ENCODE measurements around the gene GRIA2. TPM values are rescaled to one million over a fixed set of nuclear protein-coding genes. Genes with fewer than 3 reads are reported as not detected.
"Not testable (repeated sequence)": the region's sequence is repeated elsewhere in the genome, so short reads cannot be mapped to it uniquely, and the experiment has no call there.

GRIA2 gene
- total RNA-seq, 1 experiment from 2014 or later = 0.32 TPM

GRCh38 chr4:157246964-157247363 is 26.4 kb downstream of the GRIA2 start:
- no TSS peak for BruUV-seq (replicated peaks)
- no peaks in the 10 kb centered on the region for H3K36me3 ChIP-seq (ENCODE audit: insufficient read depth, low read length, poor library complexity, severe bottlenecking)
- H3K9me3 ChIP-seq (ENCODE audit: low read depth, low read length, poor library complexity, severe bottlenecking) = no peaks in the 10 kb centered on the region
- no peak overlapping the region for H3K4me3 ChIP-seq (ENCODE audit: low read depth, low read length, poor library complexity, severe bottlenecking)
- H3K4me1 ChIP-seq (ENCODE audit: insufficient read depth, low read length, poor library complexity, severe bottlenecking) = no peaks in the 10 kb centered on the region
- TF ChIP-seq, protein P1, sequence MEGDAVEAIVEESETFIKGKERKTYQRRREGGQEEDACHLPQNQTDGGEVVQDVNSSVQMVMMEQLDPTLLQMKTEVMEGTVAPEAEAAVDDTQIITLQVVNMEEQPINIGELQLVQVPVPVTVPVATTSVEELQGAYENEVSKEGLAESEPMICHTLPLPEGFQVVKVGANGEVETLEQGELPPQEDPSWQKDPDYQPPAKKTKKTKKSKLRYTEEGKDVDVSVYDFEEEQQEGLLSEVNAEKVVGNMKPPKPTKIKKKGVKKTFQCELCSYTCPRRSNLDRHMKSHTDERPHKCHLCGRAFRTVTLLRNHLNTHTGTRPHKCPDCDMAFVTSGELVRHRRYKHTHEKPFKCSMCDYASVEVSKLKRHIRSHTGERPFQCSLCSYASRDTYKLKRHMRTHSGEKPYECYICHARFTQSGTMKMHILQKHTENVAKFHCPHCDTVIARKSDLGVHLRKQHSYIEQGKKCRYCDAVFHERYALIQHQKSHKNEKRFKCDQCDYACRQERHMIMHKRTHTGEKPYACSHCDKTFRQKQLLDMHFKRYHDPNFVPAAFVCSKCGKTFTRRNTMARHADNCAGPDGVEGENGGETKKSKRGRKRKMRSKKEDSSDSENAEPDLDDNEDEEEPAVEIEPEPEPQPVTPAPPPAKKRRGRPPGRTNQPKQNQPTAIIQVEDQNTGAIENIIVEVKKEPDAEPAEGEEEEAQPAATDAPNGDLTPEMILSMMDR (conservative IDR thresholded peaks at IDR 0.05; ENCODE audit: low read depth, low read length) = no peak
- no peak for TF ChIP-seq EZH2 (IDR thresholded peaks at IDR 0.05; ENCODE audit: borderline replicate concordance, low read depth, low read length, poor library complexity, severe bottlenecking)
- CTCF ChIA-PET = no interaction called here
- POLR2A ChIA-PET (ENCODE audit: low non-redundant PET) = no interaction called here
- DNase-seq (ENCODE audit: low spot score) = no peak
- H3K27ac ChIP-seq (ENCODE audit: low read depth, low read length, poor library complexity, severe bottlenecking) = no peak overlapping the region
- intact Hi-C loops (cut with micrococcal nuclease; ENCODE audit: unreplicated experiment) = no loop called here
- no peaks in the 10 kb centered on the region for H3K27me3 ChIP-seq (replicated peaks; ENCODE audit: insufficient read depth, low read depth, low read length, poor library complexity)

GRCh38 chr4:157258165-157258564 is 37.6 kb downstream of the GRIA2 start:
- POLR2A ChIA-PET (ENCODE audit: low non-redundant PET); H3K9me3 ChIP-seq (ENCODE audit: low read depth, low read length, poor library complexity, severe bottlenecking); H3K4me1 ChIP-seq (ENCODE audit: insufficient read depth, low read length, poor library complexity, severe bottlenecking); CTCF ChIA-PET; BruUV-seq (replicated peaks); H3K27me3 ChIP-seq (replicated peaks; ENCODE audit: insufficient read depth, low read depth, low read length, poor library complexity); intact Hi-C loops (cut with micrococcal nuclease; ENCODE audit: unreplicated experiment); H3K4me3 ChIP-seq (ENCODE audit: low read depth, low read length, poor library complexity, severe bottlenecking); H3K27ac ChIP-seq (ENCODE audit: low read depth, low read length, poor library complexity, severe bottlenecking); H3K36me3 ChIP-seq (ENCODE audit: insufficient read depth, low read length, poor library complexity, severe bottlenecking): not testable (repeated sequence)
- peak; percentile 3 for DNase-seq (ENCODE audit: low spot score)

DNA sequence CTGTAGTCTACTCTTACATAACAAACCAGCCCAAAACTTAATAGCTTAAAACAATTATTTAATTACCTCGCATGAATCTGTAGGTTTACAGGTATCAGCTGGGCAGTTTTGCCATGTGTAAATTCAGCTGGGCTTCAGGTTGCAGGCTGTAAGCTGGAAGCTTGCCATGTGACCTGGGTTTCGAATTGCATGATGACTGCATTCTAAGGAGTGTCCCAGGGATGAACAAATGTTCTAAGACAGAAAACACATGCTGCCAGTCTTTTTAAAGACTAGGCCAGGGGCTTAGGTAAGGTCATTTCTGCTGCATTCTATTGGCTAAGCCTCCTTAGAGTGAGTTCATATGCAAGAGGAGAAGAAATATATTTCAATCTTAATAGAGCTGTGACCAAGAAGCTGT is 44.8 kb downstream of the GRIA2 start:
- POLR2A ChIA-PET (ENCODE audit: low non-redundant PET) = no interaction called here

DNA sequence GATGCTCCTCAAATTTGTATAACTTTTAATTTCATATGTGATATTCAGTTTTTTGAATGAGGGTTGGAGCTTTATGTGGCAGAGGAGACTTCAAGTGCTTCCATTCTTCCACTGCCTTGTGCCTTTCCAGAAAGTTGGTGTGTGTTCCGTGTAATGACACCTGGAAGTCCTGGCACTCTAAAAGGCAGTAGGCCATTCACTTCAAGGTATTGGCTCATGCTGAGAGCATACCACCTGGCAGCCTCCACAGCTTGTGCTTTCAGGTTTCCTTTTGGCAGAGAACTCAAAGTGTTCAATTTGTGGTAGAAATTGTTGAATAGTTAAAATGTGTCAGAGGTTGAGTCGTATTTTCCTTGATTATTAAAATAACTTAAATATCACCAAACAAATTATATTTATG is 49.6 kb downstream of the GRIA2 start:
- no peak for TF ChIP-seq EZH2 (IDR thresholded peaks at IDR 0.05; ENCODE audit: borderline replicate concordance, low read depth, low read length, poor library complexity, severe bottlenecking)
- TF ChIP-seq, protein P1 (conservative IDR thresholded peaks at IDR 0.05; ENCODE audit: low read depth, low read length) = no peak
- CTCF ChIA-PET = no interaction called here

More for the DNA sequence above, 44.8 kb downstream of the GRIA2 start:
- H3K36me3 ChIP-seq (ENCODE audit: insufficient read depth, low read length, poor library complexity, severe bottlenecking) = no peaks in the 10 kb centered on the region
- H3K27ac ChIP-seq (ENCODE audit: low read depth, low read length, poor library complexity, severe bottlenecking) = no peak overlapping the region
- TF ChIP-seq EZH2 (IDR thresholded peaks at IDR 0.05; ENCODE audit: borderline replicate concordance, low read depth, low read length, poor library complexity, severe bottlenecking) = no peak
- TF ChIP-seq, protein P1 (conservative IDR thresholded peaks at IDR 0.05; ENCODE audit: low read depth, low read length) = no peak
- intact Hi-C loops (cut with micrococcal nuclease; ENCODE audit: unreplicated experiment) = no loop called here
- no peaks in the 10 kb centered on the region for H3K9me3 ChIP-seq (ENCODE audit: low read depth, low read length, poor library complexity, severe bottlenecking)
- peak; percentile 11 for DNase-seq (ENCODE audit: low spot score)
- H3K4me1 ChIP-seq (ENCODE audit: insufficient read depth, low read length, poor library complexity, severe bottlenecking) = peaks cover 5% of the 10 kb centered on the region
- CTCF ChIA-PET = no interaction called here
- BruUV-seq (replicated peaks) = no TSS peak
- no peaks in the 10 kb centered on the region for H3K27me3 ChIP-seq (replicated peaks; ENCODE audit: insufficient read depth, low read depth, low read length, poor library complexity)
- H3K4me3 ChIP-seq (ENCODE audit: low read depth, low read length, poor library complexity, severe bottlenecking) = no peak overlapping the region

More for the DNA sequence above, 49.6 kb downstream of the GRIA2 start:
- BruUV-seq (replicated peaks) = no TSS peak
- no peak for DNase-seq (ENCODE audit: low spot score)
- Histone ChIP-seq H3K27me3 (replicated peaks; ENCODE audit: insufficient read depth, low read depth, low read length, poor library complexity) (no peaks in the 10 kb centered on the region), H3K4me1 (ENCODE audit: insufficient read depth, low read length, poor library complexity, severe bottlenecking) (no peaks in the 10 kb centered on the region), H3K9me3 (ENCODE audit: low read depth, low read length, poor library complexity, severe bottlenecking) (no peaks in the 10 kb centered on the region), H3K27ac (ENCODE audit: low read depth, low read length, poor library complexity, severe bottlenecking) (no peak overlapping the region), H3K4me3 (ENCODE audit: low read depth, low read length, poor library complexity, severe bottlenecking) (no peak overlapping the region), H3K36me3 (ENCODE audit: insufficient read depth, low read length, poor library complexity, severe bottlenecking) (no peaks in the 10 kb centered on the region)
- intact Hi-C loops (cut with micrococcal nuclease; ENCODE audit: unreplicated experiment) = no loop called here
- POLR2A ChIA-PET (ENCODE audit: low non-redundant PET) = interaction anchor here (0.5 kb wide), 1 partner anchor 839 kb away, joined by 3 read pairs; no protein-coding TSS in a partner anchor
